ENCODE data around the gene PSRC1.

GRCh38 chr1:109259674-109260557 lies 23.0 kb downstream of the PSRC1 start:
- no peak for TF ChIP-seq POLR2A (IDR thresholded peaks at IDR 0.05)
- TF ChIP-seq CTCF (IDR thresholded peaks at IDR 0.05) = no peak

Measured in uterus (tissue), 2 donors.